ENCODE results near the gene INTS6.

INTS6 gene, protein sequence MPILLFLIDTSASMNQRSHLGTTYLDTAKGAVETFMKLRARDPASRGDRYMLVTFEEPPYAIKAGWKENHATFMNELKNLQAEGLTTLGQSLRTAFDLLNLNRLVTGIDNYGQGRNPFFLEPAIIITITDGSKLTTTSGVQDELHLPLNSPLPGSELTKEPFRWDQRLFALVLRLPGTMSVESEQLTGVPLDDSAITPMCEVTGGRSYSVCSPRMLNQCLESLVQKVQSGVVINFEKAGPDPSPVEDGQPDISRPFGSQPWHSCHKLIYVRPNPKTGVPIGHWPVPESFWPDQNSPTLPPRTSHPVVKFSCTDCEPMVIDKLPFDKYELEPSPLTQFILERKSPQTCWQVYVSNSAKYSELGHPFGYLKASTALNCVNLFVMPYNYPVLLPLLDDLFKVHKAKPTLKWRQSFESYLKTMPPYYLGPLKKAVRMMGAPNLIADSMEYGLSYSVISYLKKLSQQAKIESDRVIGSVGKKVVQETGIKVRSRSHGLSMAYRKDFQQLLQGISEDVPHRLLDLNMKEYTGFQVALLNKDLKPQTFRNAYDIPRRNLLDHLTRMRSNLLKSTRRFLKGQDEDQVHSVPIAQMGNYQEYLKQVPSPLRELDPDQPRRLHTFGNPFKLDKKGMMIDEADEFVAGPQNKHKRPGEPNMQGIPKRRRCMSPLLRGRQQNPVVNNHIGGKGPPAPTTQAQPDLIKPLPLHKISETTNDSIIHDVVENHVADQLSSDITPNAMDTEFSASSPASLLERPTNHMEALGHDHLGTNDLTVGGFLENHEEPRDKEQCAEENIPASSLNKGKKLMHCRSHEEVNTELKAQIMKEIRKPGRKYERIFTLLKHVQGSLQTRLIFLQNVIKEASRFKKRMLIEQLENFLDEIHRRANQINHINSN

DNA sequence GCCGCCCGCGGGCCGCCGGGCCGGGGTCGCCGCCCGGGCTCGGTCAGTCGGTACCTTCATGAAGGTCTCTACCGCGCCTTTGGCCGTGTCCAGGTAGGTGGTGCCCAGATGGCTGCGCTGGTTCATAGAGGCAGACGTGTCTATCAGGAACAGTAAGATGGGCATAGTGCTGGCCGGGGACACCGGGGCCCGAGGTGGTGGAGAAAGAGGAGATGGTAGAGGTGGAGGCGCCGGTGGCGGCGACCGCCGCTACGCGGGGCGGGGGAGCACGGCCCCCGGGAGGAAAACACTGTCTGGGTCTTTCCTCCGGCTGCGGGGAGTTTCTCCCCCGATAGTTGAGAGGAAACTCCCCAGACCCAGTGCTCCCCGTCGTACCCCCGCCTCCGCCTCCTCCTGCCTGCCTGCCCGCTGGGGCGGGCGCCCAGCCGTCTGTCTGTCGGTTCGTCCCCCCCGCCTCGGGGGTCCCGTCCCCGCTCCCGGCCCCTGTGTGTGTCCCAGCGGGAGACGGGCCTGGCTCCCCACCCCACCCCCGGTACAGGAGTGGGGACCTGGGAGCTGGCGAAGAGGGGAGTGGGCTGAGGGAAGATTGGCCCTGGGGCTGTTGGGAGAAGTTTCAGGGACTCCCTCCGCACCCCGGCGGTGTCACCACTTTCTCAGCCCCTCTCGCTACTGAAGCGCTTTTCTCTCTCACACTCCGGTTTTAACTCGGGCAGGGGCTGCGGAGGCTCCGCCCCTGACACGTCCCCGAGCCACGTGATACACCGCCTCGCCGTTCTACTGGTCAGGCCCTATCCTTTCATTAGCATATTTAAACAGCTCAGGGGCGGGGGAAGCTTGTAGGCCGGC, at the start of gene INTS6:
INTS6 (minus strand) TSS at position 676 of the 846 bp plus-strand sequence; CDS start at position 165, 511 bp downstream.
- peak; percentile 94 for DNase-seq

DNA sequence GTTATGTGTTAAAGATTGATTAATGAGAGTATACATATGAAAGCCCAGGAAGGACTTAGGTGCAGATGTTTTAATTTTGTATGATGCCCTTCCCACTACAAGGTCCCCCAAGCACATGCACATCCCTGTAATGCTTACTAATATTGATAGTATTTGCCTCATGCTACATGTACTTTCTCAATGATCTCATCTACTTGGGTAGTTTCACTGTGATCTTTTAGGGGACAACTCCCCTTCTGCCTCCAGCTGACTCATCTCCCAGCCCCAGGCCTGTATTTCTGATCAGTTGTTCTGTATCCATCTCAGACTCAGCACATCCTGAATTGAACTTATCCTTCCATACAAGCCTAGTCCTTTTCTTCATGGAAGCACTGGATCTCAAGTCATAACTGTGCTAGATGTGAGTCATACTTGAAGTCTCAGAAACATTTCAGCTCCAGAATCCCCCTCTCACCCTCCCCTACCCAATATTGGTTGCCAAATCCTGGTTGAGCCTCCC, 49.4 kb upstream of the INTS6 start:
- no peak for DNase-seq

DNA sequence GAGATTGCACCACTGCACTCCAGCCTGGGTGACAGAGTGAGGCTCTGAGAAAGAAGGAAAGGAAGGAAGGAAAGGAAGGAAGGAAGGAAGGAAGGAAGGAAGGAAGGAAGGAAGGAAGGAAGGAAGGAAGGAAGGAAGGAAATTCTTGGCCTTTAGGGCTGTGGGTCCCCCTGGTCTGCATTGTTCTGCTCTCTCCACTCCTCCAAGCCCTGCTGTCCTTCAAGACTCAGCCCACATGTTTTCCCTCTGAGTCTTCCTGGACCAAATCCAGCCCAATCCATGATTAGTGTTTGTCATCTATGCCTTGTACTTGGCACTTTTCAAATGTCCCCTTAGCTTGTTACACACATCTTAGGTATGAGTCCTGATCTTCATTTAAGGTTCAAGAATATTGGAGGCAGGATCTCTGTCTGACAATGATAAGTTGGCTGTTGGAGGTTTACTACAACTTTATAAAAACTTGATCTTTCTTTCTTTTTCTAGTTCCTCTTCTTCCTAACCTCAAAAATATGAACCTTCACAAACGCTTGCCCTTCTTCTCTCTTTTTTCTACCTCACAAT, 48.8 kb upstream of the INTS6 start:
- DNase-seq, result no peak

DNA sequence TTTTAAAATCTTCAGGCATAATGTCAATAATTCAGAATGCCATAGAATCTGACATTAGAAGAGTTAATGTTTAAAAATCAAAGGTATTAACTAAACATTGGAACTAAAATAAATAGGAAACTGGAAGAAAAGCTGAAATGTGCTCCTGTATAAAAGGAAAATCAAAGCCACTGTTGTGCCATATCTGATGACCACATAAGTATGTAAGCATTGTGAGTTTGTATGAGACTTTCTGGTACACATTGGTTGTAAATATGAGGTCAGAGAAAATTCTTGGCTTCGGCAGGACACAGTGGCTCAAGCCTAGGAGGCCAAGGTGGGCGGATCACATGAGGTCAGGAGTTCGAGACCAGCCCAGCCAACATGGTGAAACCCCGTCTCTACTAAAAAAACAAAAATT, 48.3 kb upstream of the INTS6 start:
- no peak for DNase-seq

DNA sequence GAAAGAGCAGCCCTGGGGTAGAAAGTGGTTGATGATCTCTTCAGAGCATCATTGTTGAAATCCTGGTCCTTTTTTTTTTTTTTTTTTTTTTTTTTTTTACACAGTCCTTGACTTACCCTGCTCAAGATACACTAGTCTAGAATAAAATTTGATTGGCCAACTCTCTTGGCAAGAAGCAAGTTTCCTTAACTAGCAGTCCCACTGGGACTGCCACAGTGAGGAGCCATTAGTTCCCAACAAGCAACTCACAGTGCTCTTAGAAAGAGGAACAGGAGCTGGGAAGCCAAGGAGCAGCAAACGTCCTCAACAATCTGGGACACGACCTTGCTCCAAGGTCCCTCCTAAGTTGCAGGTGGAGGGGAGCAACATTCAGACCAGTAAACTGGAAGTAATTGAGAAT, 47.9 kb upstream of the INTS6 start:
- no peak for DNase-seq

DNA sequence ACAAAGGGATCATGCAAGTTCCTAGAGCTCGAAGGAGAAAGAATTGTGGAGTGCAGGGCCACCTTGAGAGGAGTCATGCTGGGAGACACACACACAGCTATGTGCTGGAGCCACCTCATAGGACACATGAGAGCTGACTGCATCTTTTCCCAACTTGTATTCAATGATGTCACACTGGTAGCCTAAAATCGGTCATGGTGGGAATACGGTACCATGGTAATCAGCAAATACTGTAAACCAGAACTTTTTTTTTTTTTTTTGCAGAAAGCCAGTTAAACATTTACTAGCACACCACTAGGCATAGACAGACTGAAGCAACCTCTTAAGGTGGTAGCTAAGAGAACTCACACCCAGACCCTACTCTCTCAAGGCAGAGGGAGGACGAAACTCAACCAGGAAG, 47.0 kb upstream of the INTS6 start:
- no peak for DNase-seq

DNA sequence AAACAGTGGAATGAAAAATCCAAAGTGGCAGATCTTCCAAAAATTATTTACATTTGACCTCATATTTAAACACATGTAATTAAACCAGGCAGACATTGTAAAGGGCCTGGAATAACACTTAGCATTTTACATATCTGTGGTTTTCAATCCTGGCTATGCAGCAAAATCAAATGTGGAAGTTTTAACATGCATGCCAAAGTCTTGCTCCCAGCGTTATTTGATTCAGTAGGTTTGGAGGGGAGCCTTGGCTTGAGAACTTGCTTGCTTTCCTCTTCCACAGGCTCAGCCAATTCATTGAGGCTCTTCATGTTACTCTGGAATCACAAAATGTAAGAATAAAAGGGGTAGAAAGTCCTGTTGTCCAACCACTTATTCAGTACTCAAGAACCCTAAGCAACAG, 42.5 kb upstream of the INTS6 start:
- DNase-seq, result no peak

DNA sequence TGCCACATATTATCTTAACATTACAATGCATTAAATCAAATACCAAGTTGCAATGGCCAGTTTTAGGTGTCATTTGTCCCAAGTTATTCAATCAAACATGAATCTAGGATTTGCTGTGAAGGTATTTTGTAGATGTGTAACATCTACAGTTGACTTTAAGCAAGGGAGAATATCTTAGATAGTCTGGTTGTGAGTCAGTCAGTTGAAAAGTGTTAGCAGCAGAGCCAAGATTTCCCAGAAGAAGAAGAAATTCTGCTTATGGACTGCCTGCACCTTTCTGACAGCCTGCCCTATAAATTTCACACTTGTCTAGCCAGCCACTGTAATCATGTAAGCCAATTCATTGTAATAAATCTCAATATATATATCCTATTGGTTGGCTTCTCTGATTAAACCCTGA, 41.3 kb upstream of the INTS6 start:
- DNase-seq, result no peak

DNA sequence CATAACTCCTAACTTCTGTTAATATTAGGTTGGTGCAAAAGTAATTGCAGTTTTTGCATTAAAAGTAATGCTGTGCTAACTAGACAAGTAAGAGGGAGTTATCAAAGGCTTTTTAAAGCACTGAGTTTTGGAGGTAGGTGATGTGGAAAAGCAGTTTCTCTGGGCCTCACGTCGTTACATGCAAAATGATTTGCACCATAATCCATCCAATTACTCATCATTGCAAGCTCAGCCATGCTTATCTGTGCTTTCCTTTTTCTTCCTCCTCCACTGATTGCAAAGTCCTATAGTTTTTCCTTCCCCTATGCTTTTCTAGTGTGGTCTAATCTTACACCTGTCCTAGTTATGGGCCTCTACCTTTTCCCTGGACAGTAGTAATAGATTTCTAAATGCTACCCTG, 35.4 kb upstream of the INTS6 start:
- no peak for DNase-seq

DNA sequence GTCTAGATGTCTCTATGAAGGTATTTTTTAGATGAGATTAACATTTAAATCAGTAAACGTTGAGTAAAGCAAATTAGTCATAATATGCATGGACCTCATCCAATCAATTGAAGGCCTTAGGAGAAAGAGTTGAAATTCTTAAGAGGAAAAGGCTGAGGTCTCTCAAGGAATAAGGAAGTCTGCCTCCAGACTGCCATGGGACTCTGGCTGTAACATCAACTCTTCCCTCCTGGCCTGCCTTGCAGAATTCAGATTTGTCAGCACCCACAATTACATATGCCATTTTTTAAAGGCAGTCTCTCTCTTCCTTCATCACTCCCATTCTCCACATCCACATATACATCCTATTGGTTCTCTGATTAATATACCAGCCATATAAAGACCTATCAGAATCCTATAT, 28.8 kb upstream of the INTS6 start:
- DNase-seq, result no peak

DNA sequence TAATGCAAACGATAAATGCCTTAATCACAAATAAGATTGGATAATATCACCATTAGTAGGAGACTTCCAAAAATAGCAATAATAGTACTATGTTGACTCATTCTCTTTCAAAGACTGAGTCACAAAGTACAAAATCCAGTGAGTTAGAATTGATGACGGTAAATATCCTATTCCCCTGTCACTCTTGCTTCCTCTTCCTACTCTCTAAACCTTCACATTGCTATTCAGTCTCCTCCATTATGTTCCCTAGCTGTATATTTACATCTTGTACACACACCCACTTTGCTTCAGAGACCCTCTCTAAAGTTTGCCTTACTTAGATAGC, 26.3 kb upstream of the INTS6 start:
- DNase-seq, result no peak

DNA sequence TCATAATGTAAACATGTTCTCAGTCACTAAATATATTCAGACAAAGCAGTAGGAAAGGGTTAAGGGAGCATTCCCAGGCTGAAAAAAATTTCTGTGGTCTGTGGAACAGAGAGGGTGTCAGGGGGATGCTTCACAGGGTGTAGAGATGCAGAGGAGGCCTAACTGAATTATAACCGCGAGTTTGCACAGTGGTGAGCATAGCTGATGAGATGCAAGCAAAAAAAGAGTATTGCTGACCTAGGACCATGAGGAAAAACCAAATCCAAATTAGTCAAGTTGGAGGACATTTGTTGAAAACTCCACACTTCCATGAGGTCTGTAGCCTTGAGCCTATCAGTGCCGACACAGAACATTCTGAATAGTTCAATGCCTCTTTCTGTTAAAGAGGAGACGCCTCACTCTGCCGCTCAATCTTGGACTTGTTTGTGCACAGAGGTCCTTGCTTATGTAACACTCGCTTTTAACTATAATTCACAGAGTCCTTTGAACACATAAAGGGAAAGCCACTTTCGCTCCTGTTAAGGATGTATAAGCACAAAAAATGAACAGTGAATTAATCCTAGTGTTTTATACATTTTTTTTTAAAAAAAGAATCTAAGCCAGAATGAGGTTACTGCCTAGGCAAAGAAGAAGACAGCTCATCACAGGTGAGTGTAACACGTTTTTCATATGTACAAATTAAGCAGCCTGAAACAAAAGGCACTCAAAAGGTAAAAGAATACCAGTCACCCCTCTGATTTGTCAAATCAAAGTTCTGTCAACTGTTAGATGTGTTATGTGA, 25.8 kb upstream of the INTS6 start:
- no peak for DNase-seq

DNA sequence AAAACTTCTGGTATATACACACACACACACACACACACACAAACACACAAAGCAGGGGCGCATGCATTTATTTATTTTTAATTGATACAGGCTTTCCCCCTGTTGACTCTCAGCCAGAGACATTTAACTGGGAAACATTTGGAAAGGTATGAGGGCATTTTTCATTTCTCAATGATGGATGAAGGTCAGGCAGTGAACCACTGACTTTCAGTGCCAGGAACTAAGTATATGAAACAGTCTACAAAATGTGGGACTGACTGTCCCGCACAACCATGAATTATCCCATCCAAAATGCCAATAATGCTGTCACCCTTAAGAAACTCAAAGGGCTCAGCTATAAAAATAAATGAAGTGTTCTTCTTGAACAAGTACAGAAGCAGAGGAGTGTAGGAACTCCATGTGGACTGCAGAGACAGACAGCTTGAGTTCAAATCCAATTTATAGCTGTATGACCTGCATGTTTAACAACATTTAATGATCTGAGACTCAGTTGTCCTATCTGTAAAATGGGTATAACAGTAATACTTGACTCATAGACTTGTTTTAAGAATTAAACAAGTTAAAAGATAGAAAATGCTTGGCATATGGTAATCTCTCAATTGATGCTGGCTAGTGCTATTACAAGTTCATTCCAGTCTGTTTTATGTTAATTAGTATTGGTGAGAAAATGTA, 25.0 kb upstream of the INTS6 start:
- DNase-seq, result no peak

DNA sequence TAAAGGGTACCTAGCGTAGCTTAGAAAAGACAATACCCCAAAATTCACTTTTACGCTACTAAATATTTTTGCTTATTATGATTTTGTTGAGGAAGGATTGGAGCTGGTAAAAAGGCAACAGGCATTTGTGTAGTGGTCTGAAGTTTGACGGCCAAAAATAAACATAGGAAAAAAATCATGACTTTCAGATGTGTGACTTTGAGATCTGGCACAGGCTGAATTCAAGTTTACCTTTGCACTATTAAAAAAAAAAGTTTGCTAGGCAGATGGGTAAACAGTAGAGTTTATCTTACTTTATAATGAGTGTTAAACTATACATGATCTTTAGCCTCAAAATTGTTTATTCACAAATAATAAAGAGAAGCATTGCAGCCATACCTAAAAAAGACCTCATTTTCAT, 24.3 kb upstream of the INTS6 start:
- DNase-seq, result no peak

DNA sequence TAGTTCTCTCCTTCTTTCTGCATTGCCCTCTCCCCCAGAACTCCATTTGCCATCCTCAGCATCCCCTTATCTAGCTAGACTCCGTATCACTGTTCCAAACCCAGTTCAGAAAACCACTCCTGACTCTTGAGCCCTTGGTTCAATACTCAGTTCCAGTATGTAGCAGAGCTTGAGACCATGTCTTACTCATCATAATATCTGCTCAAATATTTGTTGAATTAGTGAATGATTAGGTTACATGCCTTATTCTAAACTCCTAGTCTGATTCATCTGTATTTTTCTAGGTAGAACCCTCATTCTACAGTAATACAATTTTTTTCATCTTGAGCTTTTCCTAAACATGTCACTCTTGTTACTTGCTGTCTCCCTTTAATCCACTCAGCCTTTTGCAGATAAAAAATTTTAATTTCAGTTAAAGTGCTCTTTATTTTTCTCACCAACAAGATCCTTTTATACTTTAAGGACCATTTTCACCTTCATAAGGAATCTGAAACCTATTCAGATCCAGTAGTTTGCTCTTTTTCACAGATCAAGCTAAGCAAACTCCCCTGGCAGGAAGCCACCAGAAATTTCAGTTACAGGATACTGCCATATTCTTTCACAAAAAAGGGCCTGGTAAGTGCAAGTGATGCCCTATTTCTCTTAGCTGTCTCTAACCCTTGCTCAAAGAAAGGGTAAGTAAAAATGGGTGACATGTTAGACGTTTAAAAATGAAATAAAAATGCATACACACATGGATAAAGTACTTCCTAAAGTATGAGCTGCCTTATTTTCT, 23.1 kb upstream of the INTS6 start:
- DNase-seq, result no peak

DNA sequence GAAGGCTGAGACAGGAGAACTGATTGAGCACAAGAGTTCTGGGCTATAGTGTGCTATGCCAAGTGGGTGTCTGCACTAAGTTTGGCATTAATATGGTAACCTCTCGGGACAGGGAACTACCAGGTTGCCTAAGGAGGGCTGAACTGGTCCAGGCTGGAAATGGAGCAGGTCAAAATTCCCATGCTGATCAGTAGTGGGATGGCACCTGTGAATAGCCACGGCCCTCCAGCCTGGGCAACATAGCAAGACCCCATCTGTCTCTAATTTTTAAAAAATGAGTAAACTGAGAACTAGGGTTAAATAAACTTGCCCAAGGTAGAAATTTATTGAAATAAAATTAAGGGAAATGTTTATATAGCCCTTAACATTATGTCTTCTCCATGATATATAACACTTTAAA, 17.0 kb upstream of the INTS6 start:
- no peak for DNase-seq

DNA sequence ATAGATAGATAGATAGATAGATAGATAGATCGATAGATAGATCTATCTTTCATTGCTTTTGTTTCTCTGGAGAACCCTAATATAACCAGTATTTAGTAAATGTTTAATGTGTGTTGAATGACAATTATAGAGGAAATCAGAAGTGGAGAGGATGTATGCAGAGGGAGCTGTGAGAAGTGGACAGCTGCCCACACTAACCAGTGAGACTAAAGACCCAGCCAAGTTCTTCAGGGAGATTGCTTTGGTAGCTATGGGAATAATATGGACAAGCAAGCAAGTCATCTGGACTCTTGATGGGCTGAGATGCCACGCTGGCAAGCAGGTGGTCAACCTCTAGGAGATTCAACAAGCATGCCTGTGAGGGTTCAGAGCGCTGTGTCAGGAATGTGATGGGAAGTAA, 14.9 kb upstream of the INTS6 start:
- no peak for DNase-seq

DNA sequence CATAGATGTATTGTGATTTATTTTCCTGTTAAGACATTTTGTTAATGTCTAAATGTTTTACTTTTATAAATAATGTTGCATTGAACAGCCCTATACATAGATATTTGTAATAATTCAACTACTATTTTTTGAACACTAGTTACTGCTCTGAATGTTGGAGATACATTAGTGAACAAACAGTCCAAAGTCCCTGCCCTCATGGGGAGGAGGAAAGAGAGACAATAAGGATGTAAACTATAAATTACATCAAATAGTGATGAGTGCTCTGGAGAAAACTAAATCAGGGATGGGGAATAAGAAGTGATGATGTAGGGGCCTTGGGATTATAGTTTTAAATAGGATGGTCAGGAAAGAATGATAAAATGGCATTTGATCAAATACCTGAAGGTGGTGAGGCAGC, 12.3 kb upstream of the INTS6 start:
- DNase-seq, result no peak

DNA sequence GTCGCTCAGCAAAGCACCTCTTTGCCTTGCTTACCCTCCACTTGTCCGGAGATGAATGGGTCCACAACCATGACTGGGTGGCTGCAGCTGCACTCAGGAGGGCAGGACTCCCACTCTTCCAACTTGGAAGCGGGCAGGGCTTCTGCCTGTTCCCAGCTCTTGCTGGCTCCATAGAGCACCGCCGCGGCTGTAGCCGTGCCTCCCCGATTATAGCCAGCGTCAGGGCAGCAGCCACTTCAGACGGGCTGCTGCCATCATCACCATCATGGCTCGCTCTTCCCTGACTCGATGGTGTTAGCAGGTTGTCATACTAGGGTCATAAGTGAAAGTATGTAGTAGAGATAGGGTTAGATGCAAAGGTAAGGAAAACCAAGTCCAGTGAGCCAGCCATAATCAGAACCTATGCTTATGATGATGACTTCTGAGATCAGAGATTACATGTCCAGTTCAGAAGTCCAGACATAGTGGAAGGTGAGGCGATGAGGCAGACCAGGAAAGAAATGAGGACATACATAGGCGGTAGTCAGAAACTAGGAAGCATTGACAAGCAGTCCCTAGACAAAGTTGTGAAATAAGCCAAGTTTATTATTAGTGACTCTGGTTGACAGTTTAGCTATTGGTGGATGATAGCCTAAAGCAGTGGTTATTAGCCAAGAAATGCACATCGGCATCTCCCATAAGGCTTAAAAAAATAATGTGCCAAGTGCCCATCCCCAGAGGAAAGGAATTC, 4.4 kb upstream of the INTS6 start:
- DNase-seq, result no peak

DNA sequence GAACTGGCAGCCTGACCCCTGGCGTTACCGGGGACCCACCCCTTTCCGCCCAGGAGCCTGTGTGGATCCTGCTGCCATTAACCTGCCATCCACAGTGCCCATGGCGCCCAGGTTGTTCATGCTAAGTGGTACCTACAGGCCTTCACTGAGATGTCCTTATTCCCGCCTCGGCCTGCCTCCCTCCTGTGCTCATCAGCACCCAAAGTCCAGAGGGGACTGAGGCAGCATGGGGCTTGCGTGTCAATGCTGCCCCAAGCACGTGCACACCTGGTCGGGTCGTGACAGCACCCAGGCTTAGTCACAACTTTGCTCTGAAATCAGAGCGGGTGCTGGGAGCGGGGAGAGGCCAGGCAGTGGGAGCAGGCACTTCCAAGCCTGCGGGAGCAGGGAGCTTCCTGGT, 3.7 kb upstream of the INTS6 start:
- no peak for DNase-seq
